Measurements from ENCODE around the gene HNRNPUL2. TPM values are rescaled to one million over a fixed set of nuclear protein-coding genes. Genes with fewer than 3 reads are reported as not detected.
A peak's percentile ranks its signal among the peaks of the same experiment; 100 is the strongest.
"Not testable (repeated sequence)": the region's sequence is repeated elsewhere in the genome, so short reads cannot be mapped to it uniquely, and the experiment has no call there.

HNRNPUL2 gene
- total and polyA plus RNA-seq, 12 donors, result 9.6 to 40.2 (median 23.3) TPM

DNA sequence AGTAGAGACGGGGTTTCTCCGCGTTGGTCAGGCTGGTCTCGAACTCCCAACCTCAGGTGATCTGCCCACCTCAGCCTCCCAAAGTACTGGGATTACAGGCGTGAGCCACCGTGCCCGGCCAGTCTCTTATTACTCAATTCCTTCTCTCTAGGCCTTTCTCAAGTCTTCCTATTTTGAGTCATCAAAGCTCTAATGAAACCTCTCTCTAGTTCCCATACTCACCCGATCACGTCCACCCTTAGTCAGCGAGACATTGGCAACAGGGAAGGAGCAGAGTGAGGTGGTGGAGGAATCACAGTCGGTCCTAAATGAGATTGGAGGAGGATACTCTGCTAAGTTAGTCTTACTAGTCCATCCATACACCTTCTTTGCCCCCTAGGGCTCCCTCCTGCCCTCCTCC lies 25.0 kb downstream of the HNRNPUL2 start:
- WGBS, 4 donors, result 82 to 92% (median 88%) methylated on average over 8 to 11 of the region's 11 CpGs
- no peak for DNase-seq
- no peak for TF ChIP-seq POLR2A (IDR thresholded peaks at IDR 0.05)
- TF ChIP-seq, protein P1, sequence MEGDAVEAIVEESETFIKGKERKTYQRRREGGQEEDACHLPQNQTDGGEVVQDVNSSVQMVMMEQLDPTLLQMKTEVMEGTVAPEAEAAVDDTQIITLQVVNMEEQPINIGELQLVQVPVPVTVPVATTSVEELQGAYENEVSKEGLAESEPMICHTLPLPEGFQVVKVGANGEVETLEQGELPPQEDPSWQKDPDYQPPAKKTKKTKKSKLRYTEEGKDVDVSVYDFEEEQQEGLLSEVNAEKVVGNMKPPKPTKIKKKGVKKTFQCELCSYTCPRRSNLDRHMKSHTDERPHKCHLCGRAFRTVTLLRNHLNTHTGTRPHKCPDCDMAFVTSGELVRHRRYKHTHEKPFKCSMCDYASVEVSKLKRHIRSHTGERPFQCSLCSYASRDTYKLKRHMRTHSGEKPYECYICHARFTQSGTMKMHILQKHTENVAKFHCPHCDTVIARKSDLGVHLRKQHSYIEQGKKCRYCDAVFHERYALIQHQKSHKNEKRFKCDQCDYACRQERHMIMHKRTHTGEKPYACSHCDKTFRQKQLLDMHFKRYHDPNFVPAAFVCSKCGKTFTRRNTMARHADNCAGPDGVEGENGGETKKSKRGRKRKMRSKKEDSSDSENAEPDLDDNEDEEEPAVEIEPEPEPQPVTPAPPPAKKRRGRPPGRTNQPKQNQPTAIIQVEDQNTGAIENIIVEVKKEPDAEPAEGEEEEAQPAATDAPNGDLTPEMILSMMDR (IDR thresholded peaks at IDR 0.05), result no peak
- Histone ChIP-seq H3K9me3 (replicated peaks in 1 of 3) (no peaks in the 10 kb centered on the region), H3K27me3 (no peaks in the 10 kb centered on the region), H3K4me1 (replicated peaks in 1 of 2) (peaks cover 14 to 18% of the 10 kb centered on the region in 2 donors), H3K4me3 (no peak overlapping the region), H3K36me3 (replicated peaks in 1 of 2) (peaks cover 0 to 19% of the 10 kb centered on the region in 2 donors), H3K27ac (no peak overlapping the region)
- intact Hi-C loops (cut with DNase I), result no loop called here

DNA sequence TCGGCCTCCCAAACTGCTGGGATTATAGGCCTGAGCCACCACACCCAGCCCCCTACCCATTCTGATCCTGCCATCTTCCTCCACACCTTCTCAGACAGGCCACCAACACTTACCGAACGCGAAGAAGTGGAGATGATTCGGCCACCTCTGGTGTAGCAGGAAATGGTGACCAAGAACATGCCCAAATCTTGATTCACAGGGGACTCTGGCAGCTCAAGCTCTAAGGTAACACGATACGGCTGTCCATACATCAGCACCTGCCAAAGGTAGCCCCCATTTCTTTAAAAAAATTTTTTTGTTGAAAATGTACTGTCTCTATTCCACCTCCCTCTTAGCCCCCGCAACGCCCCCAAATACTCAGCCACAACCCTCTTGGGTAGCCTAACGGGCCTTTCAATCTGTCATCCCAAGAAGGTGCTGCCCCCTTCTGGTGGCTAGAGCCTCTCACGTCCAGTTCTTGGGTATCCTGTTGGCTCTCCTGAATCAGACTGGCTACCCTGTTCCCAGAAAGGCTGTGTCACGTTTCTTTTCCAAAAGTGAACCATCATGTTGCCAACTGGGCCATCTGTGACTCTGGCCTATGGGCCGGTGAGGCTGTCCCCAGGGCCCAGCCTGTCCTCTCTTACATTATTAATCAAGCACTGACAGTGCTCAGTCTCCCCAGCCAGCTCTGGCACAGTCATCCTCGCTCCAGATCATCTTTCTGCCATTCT lies 32.6 kb downstream of the HNRNPUL2 start:
- H3K36me3 ChIP-seq (replicated peaks in 1 of 2), result peaks cover 0 to 35% of the 10 kb centered on the region in 2 donors
- H3K4me1 ChIP-seq (replicated peaks in 1 of 2), result peaks cover 0 to 2% of the 10 kb centered on the region in 2 donors
- H3K9me3 ChIP-seq (replicated peaks in 1 of 3), result no peaks in the 10 kb centered on the region
- intact Hi-C loops (cut with DNase I), result loop anchor here in 1 of 2 donors (5.0 kb wide), 1 partner anchor 312 kb away; no protein-coding TSS in a partner anchor
- WGBS, 4 donors, result 38 to 48% (median 42%) methylated on average over 14 of the region's 14 CpGs
- H3K27me3 ChIP-seq, result no peaks in the 10 kb centered on the region
- TF ChIP-seq, protein P1 (IDR thresholded peaks at IDR 0.05), result peak; percentile 70 to 88 (median 84)
- peak in 1 of 2 donors; percentile 15 for TF ChIP-seq POLR2A (IDR thresholded peaks at IDR 0.05)
- H3K4me3 ChIP-seq, result no peak overlapping the region
- DNase-seq, result peak; percentile 84 to 95 (median 92)
- H3K27ac ChIP-seq, result peak overlapping the region in 3 of 5 donors; percentile 22 to 62 (median 59)

DNA sequence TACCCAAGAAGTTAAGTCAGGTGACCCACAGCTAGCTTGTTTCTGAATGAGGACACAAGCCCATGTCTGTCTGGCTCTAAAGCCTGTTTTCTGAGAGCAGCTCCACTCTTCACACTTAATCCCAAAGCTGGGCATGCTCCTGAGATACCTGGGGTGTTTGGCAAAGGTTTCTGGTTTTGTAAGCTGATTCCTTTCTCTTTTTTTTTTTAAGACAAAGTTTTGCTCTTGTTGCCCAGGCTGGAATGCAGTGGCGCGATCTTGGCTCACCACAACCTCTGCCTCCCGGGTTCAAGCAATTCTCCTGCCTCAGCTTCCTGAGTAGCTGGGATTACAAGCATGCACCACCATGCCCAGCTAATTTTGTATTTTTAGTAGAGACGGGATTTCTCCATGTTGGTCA lies 33.6 kb downstream of the HNRNPUL2 start:
- Histone ChIP-seq H3K36me3 (replicated peaks in 1 of 2) (peaks cover 0 to 36% of the 10 kb centered on the region in 2 donors), H3K4me1 (replicated peaks in 1 of 2) (peaks cover 4 to 12% of the 10 kb centered on the region in 2 donors)
- WGBS, 4 donors, result 65 to 80% (median 75%) methylated on average over 2 to 4 of the region's 4 CpGs
- DNase-seq; H3K4me3 ChIP-seq; H3K27ac ChIP-seq; H3K9me3 ChIP-seq (replicated peaks in 1 of 3); H3K27me3 ChIP-seq: not testable (repeated sequence)
- intact Hi-C loops (cut with DNase I), result loop anchor here in 1 of 2 donors (5.0 kb wide), 1 partner anchor 311 kb away; no protein-coding TSS in a partner anchor

DNA sequence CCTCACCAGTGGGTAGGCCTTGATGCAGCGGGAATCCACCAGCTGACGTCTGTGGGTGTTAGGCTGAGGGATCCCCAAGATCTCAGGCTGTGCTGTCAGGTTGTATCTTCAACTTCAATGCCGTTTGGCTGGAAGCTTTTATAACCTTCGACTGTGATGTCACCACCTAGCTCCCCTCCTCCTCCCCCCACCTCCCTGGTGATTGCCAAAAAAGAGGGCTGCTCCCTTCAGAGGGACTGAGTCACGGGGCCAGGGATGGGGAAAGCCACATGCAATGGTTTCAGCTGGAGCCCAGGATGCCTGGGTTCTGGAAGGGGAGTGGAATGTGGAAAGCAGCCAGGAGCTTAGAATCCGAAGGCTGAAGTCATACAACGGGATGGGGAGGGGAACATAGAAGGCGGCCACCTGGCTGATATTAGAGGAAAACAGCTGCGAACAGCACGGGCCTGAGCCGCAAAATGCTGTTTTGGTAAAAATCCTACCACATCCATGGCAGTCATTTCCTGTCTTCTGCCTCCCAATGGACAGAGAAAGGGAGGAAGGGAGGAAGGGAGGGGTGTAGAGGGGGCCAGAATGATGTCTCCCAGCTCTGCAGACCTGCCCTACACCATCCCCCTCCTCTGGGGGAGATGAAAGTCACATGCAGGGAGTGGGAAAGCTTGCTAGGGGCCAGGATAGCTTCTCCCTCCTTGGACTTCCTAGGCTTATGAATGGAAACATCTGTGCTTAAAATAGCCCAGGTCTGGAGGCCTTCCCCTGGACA lies 37.7 kb downstream of the HNRNPUL2 start, which contains the start of gene LRRN4CL:
LRRN4CL (minus strand) TSS at position 110 of the 763 bp plus-strand sequence. CDS start 1,022 bp downstream, outside the sequence.
- H3K4me1 ChIP-seq (replicated peaks in 1 of 2), result peaks cover 4 to 23% of the 10 kb centered on the region in 2 donors
- WGBS, 4 donors, result 25 to 39% (median 32%) methylated on average over 10 to 11 of the region's 11 CpGs
- H3K36me3 ChIP-seq (replicated peaks in 1 of 2), result peaks cover 0 to 36% of the 10 kb centered on the region in 2 donors
- no peaks in the 10 kb centered on the region for H3K27me3 ChIP-seq
- TF ChIP-seq, protein P1 (IDR thresholded peaks at IDR 0.05), result no peak
- peak; percentile 33 to 71 for TF ChIP-seq POLR2A (IDR thresholded peaks at IDR 0.05)
- peak; percentile 79 to 95 (median 89) for DNase-seq
- H3K9me3 ChIP-seq (replicated peaks in 1 of 3), result no peaks in the 10 kb centered on the region
- peak within 1 kb of the TSS in 1 of 4 donors; percentile 31 for H3K4me3 ChIP-seq
- peak within 1 kb of the TSS; percentile 35 to 77 (median 54) for H3K27ac ChIP-seq
- intact Hi-C loops (cut with DNase I), result loop anchor here in 1 of 2 donors (5.0 kb wide), 1 partner anchor 307 kb away; no protein-coding TSS in a partner anchor

Data from adrenal gland (tissue), 12 donors.